ENCODE data around the gene SRSF7. TPM values are rescaled to one million over a fixed set of nuclear protein-coding genes. Genes with fewer than 3 reads are reported as not detected.

SRSF7 gene
- total RNA-seq: 207 and 285 TPM in 2 replicates

GRCh38 chr2:38750891-38751595 lies at the start of gene SRSF7:
Gene SRSF7, minus strand, starts transcription at chr2:38751361. Its CDS starts 105 bp downstream, at chr2:38751256.

Other genes starting within 250 kb of the SRSF7 start
- 51.0 and 52.2 TPM in 2 replicates for gene HNRNPLL, start 148.4 kb downstream of the SRSF7 start, total RNA-seq
- gene GALM, start 85.2 kb downstream of the SRSF7 start, total RNA-seq: 21.2 and 32.6 TPM in 2 replicates
- gene GEMIN6, start 26.8 kb upstream of the SRSF7 start, total RNA-seq: 15.6 and 18.5 TPM in 2 replicates
- gene DHX57, start 124.6 kb upstream of the SRSF7 start, total RNA-seq: 29.5 and 38.0 TPM in 2 replicates
- gene MORN2, start 124.6 kb upstream of the SRSF7 start, total RNA-seq: 15.0 and 15.5 TPM in 2 replicates
- gene ARHGEF33, start 138.5 kb upstream of the SRSF7 start, total RNA-seq: 0.22 and 1.5 TPM in 2 replicates

Measured in uterine smooth muscle cell (primary cell).